Neuron (in vitro differentiated cells): ENCODE results near the gene AMN.

ENCODE experiments used
- H2AFZ ChIP-seq: one replicate; pipeline ENCODE4 v1.6.1; 2013; ENCODE audit warnings: low read depth, mild to moderate bottlenecking, inconsistent platforms, low read length, moderate library complexity
- H3K27me3 ChIP-seq: one replicate; pipeline ENCODE4 v1.6.1; 2013; ENCODE audit warnings: low read length; ENCODE audit not compliant: insufficient read depth
- H3K36me3 ChIP-seq: one replicate; pipeline ENCODE4 v1.6.1; 2013; ENCODE audit warnings: low read length; ENCODE audit not compliant: insufficient read depth
- H3K4me1 ChIP-seq: one replicate; pipeline ENCODE4 v1.6.1; 2013; ENCODE audit warnings: low read length; ENCODE audit not compliant: insufficient read depth
- H3K4me3 ChIP-seq: 2 replicates; pipeline ENCODE4 v1.5.1; 2013; ENCODE audit warnings: mild to moderate bottlenecking, low read length, moderate library complexity
- H3K9me3 ChIP-seq: one replicate; pipeline ENCODE4 v1.6.1; 2013; ENCODE audit warnings: low read length

Gene AMN

GRCh38 chr14:102902523-102903247 is 19.8 kb upstream of the AMN start:
- no peaks in the 10 kb centered on the region for H3K4me1 ChIP-seq
- H2AFZ ChIP-seq, result no peak overlapping the region
- H3K4me3 ChIP-seq, result no peak overlapping the region
- H3K9me3 ChIP-seq, result peaks cover 17% of the 10 kb centered on the region
- peaks cover 31% of the 10 kb centered on the region for H3K36me3 ChIP-seq
- H3K27me3 ChIP-seq, result no peaks in the 10 kb centered on the region

- Histone ChIP-seq H2AFZ (no peak overlapping the region), H3K27me3 (no peaks in the 10 kb centered on the region), H3K36me3 (peaks cover 36% of the 10 kb centered on the region), H3K4me3 (no peak overlapping the region), H3K9me3 (peaks cover 17% of the 10 kb centered on the region), H3K4me1 (no peaks in the 10 kb centered on the region)
Observed at GRCh38 chr14:102903248-102903888, 19.1 kb upstream of the AMN start.

- Histone ChIP-seq H3K9me3 (peaks cover 17% of the 10 kb centered on the region), H3K27me3 (no peaks in the 10 kb centered on the region), H3K36me3 (peaks cover 36% of the 10 kb centered on the region), H2AFZ (no peak overlapping the region), H3K4me1 (no peaks in the 10 kb centered on the region), H3K4me3 (no peak overlapping the region)
Observed at GRCh38 chr14:102903889-102904512, 18.5 kb upstream of the AMN start.

- no peaks in the 10 kb centered on the region for H3K27me3 ChIP-seq
- H3K4me1 ChIP-seq, result no peaks in the 10 kb centered on the region
- peaks cover 17% of the 10 kb centered on the region for H3K9me3 ChIP-seq
- peaks cover 35% of the 10 kb centered on the region for H3K36me3 ChIP-seq
- no peak overlapping the region for H2AFZ ChIP-seq
- H3K4me3 ChIP-seq, result no peak overlapping the region
Observed at GRCh38 chr14:102905116-102906108, 17.1 kb upstream of the AMN start.

- no peaks in the 10 kb centered on the region for H3K27me3 ChIP-seq
- H3K4me1 ChIP-seq, result no peaks in the 10 kb centered on the region
- H2AFZ ChIP-seq, result no peak overlapping the region
- H3K9me3 ChIP-seq, result peaks cover 17% of the 10 kb centered on the region
- H3K36me3 ChIP-seq, result peaks cover 37% of the 10 kb centered on the region
- no peak overlapping the region for H3K4me3 ChIP-seq
Observed at GRCh38 chr14:102906616-102907302, 15.7 kb upstream of the AMN start.

GRCh38 chr14:102907303-102907844 is 15.1 kb upstream of the AMN start:
- Histone ChIP-seq H3K4me3 (no peak overlapping the region), H3K4me1 (no peaks in the 10 kb centered on the region), H3K9me3 (peaks cover 17% of the 10 kb centered on the region), H3K27me3 (no peaks in the 10 kb centered on the region), H3K36me3 (peaks cover 38% of the 10 kb centered on the region), H2AFZ (no peak overlapping the region)

GRCh38 chr14:102907980-102908730 is 14.3 kb upstream of the AMN start:
- Histone ChIP-seq H3K4me3 (no peak overlapping the region), H2AFZ (no peak overlapping the region), H3K4me1 (no peaks in the 10 kb centered on the region), H3K27me3 (no peaks in the 10 kb centered on the region), H3K36me3 (peaks cover 34% of the 10 kb centered on the region), H3K9me3 (peaks cover 17% of the 10 kb centered on the region)

- Histone ChIP-seq H3K4me3 (no peak overlapping the region), H2AFZ (no peak overlapping the region), H3K9me3 (peaks cover 17% of the 10 kb centered on the region), H3K36me3 (peaks cover 34% of the 10 kb centered on the region), H3K27me3 (no peaks in the 10 kb centered on the region), H3K4me1 (no peaks in the 10 kb centered on the region)
Observed at GRCh38 chr14:102908766-102909455, 13.6 kb upstream of the AMN start.

- no peaks in the 10 kb centered on the region for H3K4me1 ChIP-seq
- H3K36me3 ChIP-seq, result peaks cover 34% of the 10 kb centered on the region
- H3K27me3 ChIP-seq, result no peaks in the 10 kb centered on the region
- H3K4me3 ChIP-seq, result no peak overlapping the region
- H3K9me3 ChIP-seq, result peaks cover 17% of the 10 kb centered on the region
- no peak overlapping the region for H2AFZ ChIP-seq
Observed at GRCh38 chr14:102909462-102909861, 13.0 kb upstream of the AMN start.

- Histone ChIP-seq H3K4me1 (no peaks in the 10 kb centered on the region), H3K4me3 (no peak overlapping the region), H3K9me3 (peaks cover 17% of the 10 kb centered on the region), H2AFZ (no peak overlapping the region), H3K36me3 (peaks cover 33% of the 10 kb centered on the region), H3K27me3 (no peaks in the 10 kb centered on the region)
Observed at GRCh38 chr14:102909911-102910310, 12.6 kb upstream of the AMN start.

GRCh38 chr14:102910442-102910841 is 12.0 kb upstream of the AMN start:
- Histone ChIP-seq H3K9me3 (peaks cover 12% of the 10 kb centered on the region), H3K27me3 (no peaks in the 10 kb centered on the region), H2AFZ (no peak overlapping the region), H3K36me3 (peaks cover 28% of the 10 kb centered on the region), H3K4me1 (no peaks in the 10 kb centered on the region), H3K4me3 (no peak overlapping the region)
